HG03342 (cell line): ENCODE results near the gene ARL6IP5.

Experiments
- ATAC-seq: cut with Tn5 transposase; IDR thresholded peaks from one replicate; pipeline ENCODE4 v1.9.1; 2021; ENCODE audit warnings: mild to moderate bottlenecking, moderate library complexity; ENCODE audit not compliant: unreplicated experiment

The ARL6IP5 gene

DNA sequence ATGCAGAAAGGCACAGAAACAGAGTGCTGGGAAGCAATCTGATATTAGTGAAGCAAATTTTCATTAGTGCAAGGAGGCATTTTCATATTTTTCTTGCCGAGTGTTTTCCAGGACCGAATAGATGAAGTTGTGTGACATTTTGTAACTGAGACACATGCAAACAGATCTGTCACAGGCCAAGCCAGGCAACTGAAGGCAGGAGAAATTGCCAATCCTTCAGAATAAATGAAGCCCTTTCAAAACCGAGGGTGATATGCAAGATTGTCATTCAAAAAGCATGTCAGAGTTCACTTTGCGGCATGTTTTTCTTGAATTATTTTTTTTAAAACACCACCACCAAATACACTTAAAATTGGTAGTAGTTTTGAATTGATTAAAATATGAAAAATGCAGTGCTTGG is 31.4 kb downstream of the ARL6IP5 start:
- ATAC-seq: no peak

GRCh38 chr3:69116897-69117296 is 32.2 kb downstream of the ARL6IP5 start:
- ATAC-seq: no peak

GRCh38 chr3:69118555-69118954 is 33.8 kb downstream of the ARL6IP5 start:
- no peak for ATAC-seq

- no peak for ATAC-seq
Measured at GRCh38 chr3:69119138-69119537, 34.4 kb downstream of the ARL6IP5 start.

GRCh38 chr3:69119681-69120080 is 34.9 kb downstream of the ARL6IP5 start:
- ATAC-seq: no peak

GRCh38 chr3:69120879-69121464 is 36.2 kb downstream of the ARL6IP5 start:
- ATAC-seq: peak; percentile 92

GRCh38 chr3:69121513-69121912 is 36.8 kb downstream of the ARL6IP5 start:
- ATAC-seq: no peak

DNA sequence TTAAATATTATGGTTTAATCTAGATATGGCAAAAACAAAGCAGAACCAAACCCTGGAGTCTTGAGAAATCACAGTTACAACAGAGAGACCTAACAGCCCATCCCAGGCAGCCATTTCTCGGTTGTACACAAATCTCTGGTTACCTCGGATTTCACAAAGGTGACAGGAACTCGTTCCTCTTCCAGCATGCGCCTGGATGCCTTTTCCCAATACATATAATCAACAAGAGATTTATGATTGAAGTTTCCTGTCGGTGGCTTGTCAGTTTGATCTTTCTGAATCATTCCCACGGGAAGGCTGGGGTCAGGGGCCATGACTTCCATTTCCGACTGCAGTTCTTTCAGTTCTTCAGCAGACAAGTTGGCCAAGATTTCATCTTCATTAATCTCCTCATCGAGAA is 37.2 kb downstream of the ARL6IP5 start:
- no peak for ATAC-seq

DNA sequence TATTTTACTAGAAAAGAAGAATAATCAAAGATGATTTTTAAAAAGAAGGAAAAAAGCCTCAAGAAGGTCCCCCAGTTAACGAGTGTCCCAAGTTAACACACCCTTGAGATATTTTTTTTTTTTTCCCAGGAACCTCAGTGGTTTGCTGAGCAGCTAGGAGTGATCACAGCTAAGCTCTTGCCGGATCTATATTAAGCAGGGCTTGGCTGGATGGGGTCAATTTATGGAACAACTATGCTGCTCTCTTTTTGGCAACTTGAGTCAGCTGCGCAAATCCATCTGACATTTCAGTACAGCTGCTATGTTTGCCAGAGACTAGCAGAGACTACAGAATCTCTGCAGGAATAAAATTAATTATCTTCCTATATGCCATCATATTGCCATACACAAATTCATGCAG is 37.7 kb downstream of the ARL6IP5 start, which contains the start of gene LMOD3:
LMOD3 (minus strand) TSS at position 193 of the 400 bp plus-strand sequence. CDS start 209 bp downstream, outside the sequence.
- ATAC-seq: no peak

- no peak for ATAC-seq
Measured at GRCh38 chr3:69126216-69126615, 41.5 kb downstream of the ARL6IP5 start.

DNA sequence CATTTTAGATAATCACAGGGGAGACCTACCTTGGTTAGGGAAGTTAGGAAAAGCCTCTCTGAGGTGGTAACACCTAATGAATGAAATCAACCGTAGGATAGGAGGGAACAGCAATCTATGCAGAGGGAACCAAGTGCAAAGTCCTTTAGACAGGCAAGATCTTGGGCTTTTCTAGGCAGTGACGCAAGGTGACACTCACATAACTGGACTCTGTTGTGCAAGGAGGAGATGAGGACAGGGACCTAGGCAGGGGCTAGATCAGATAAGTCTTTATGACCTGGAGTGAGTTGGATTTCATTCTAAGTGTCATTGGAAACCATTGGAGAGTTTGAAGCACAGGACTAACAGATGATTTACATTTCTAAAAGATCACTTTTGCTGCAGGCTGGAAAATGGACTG is 42.3 kb downstream of the ARL6IP5 start:
- no peak for ATAC-seq

- ATAC-seq: no peak
Measured at GRCh38 chr3:69128509-69128908, 43.8 kb downstream of the ARL6IP5 start.

GRCh38 chr3:69129531-69129930 is 44.8 kb downstream of the ARL6IP5 start:
- no peak for ATAC-seq

DNA sequence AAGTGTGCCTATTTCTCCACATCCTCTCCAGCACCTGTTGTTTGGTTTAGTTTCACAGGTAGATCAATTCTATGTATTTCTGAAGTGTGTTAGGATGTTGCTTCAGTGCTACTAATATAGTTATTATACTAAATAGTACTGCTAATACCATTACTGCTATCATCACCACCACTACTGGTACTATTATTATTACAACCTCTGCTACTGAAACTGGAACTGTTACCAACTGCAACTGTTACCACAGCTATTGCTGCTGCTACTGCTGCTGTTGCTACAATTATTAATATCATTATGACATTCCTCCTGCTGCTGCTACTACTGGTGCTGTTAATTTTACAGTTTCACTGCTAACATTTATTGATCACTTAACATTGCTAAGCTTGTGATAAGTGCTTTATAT is 46.0 kb downstream of the ARL6IP5 start:
- ATAC-seq: peak; percentile 92

- no peak for ATAC-seq
Measured at GRCh38 chr3:69137005-69137404, 52.3 kb downstream of the ARL6IP5 start.

DNA sequence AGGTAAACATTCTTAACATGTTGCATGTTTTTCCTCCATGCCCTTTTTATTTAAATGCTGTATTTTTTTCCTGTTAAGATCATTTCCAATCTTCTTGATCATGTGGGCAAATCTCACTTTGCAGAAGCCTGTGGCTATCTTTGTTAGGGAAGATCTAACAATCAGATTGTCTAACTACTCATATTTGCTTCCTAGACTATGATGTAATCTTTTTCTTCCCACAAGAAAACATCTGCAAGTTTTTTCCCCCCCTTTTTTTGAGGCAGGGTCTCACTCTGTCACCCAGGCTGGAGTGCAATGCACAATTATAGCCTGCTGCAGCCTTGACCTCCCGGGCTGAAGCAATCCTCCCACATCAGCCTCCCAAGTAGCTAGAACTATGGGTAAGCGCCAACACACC is 52.7 kb downstream of the ARL6IP5 start:
- no peak for ATAC-seq

- no peak for ATAC-seq
Measured at GRCh38 chr3:69141313-69141712, 56.6 kb downstream of the ARL6IP5 start.

- ATAC-seq: no peak
Measured at GRCh38 chr3:69142090-69142489, 57.4 kb downstream of the ARL6IP5 start.

- ATAC-seq: no peak
Measured at GRCh38 chr3:69142797-69143454, 58.2 kb downstream of the ARL6IP5 start.

DNA sequence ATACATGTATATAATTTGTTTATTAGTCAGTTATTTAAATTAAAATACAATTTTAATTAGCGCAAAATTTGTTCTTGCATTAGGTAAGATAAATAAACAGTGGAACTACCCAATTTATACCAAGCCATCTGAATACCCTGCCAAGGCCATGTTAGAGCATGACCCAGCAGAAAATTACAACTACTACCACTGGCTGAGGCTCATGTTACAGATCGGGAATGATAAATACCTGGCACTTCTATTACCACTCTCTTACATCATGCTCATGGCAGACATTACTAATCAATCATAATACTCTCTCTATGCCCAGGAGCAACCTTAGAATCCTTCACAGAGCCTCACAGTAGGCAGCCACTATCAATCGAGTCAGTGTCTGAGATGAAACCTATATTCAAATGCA is 58.9 kb downstream of the ARL6IP5 start:
- ATAC-seq: no peak

DNA sequence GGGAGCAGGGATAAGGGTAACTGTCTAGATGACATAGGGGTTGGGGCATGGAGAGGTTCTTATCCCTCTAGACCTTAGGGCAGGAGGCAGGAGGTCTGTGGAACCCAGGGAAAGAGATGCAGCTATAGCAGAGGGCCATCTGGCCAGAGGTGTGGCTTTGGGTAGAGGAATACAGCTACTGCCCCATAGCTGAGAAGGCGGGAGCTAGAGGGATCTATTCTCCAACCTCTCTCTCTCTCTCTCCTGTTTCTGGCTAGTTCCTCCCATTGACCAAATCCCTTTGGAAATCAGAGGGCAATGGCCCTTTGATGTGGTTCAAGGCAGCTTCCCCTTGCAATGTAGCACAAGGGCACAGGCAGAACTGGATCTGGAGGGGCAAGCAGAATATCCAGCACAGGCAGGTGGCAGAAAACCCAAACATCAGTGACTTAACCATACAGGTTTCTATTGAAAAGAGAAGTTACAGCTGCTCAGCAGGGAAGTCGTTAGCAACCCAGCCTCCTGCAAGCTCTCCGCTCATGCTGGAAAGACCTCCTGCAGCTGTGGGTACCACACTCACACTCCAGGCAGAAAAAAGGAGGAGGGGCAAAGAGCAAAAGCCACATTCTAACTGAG is 60.0 kb downstream of the ARL6IP5 start:
- ATAC-seq: no peak

- ATAC-seq: no peak
Measured at GRCh38 chr3:69145688-69146087, 61.0 kb downstream of the ARL6IP5 start.
